HepG2 (cell line): ENCODE data around the gene EVI5. TPM values are rescaled to one million over a fixed set of nuclear protein-coding genes. Genes with fewer than 3 reads are reported as not detected.

Experiments
- GABPB1 ChIP-seq: IDR thresholded peaks from 2 replicates; pipeline ENCODE4 v1.6.1; 2016; ENCODE audit warnings: mild to moderate bottlenecking, missing genetic modification reagents, moderate library complexity, missing compliant biosample characterization
- NCOA2 ChIP-seq: sonication (generic); formaldehyde crosslinking; IDR thresholded peaks from 2 replicates; pipeline ENCODE4 v1.8.0; 2022; ENCODE audit warnings: inconsistent platforms
- POLR2AphosphoS2 ChIP-seq: IDR thresholded peaks from 2 replicates; pipeline ENCODE4 v1.6.1; 2011; ENCODE audit warnings: low read depth, low read length, improper control_type of control experiment
- SALL1 ChIP-seq: sonication (generic); formaldehyde crosslinking; IDR thresholded peaks from 2 replicates; pipeline ENCODE4 v1.8.0; 2022; ENCODE audit warnings: mild to moderate bottlenecking, missing genetic modification reagents
- SSRP1 ChIP-seq: IDR thresholded peaks from 2 replicates; pipeline ENCODE4 v1.6.1; 2016; ENCODE audit warnings: control low read depth
- STAG1 ChIP-seq: sonication (generic); formaldehyde crosslinking; IDR thresholded peaks from 2 replicates; pipeline ENCODE4 v1.4.0; 2020; ENCODE audit warnings: missing genetic modification reagents
- TBX2 ChIP-seq: sonication (generic); formaldehyde crosslinking; IDR thresholded peaks from 2 replicates; pipeline ENCODE4 v1.5.0; 2020; ENCODE audit warnings: missing genetic modification reagents, mild to moderate bottlenecking, borderline replicate concordance
- ZBTB20 ChIP-seq: sonication (generic); formaldehyde crosslinking; IDR thresholded peaks from 2 replicates; pipeline ENCODE4 v1.8.1; 2023; ENCODE audit warnings: missing genetic modification reagents, low read depth, mild to moderate bottlenecking, borderline replicate concordance
- ZNF501 ChIP-seq: sonication (generic); formaldehyde crosslinking; IDR thresholded peaks from 2 replicates; pipeline ENCODE4 v1.5.1; 2020; ENCODE audit warnings: mild to moderate bottlenecking, moderate library complexity, missing genetic modification reagents
- ZNF543 ChIP-seq: sonication (generic); formaldehyde crosslinking; IDR thresholded peaks from 2 replicates; pipeline ENCODE4 v1.4.0; 2020; ENCODE audit warnings: mild to moderate bottlenecking, missing genetic modification reagents
- ZNF562 ChIP-seq: sonication (generic); formaldehyde crosslinking; IDR thresholded peaks from 2 replicates; pipeline ENCODE4 v1.8.0; 2022; ENCODE audit warnings: missing genetic modification reagents, borderline replicate concordance
- ZNF75D ChIP-seq: sonication (generic); formaldehyde crosslinking; IDR thresholded peaks from 2 replicates; pipeline ENCODE4 v1.8.1; 2023; ENCODE audit warnings: missing genetic modification reagents, mild to moderate bottlenecking, borderline replicate concordance
- polyA plus RNA-seq, 8 experiments: library from polyadenylated mRNA; depleted of rRNA in 3 of 8; stranded (reverse) in 7 of 8; unstranded in 1 of 8; fragments of >200 nt; fragmentation: Illumina TruSeq in 4 of 8; extraction: Trizol in 4 of 8; gene quantifications; 2 replicates each; pipeline versions ENCODE4 v1.2.1 to v1.2.3, GENCODE V29; 2011 to 2016; ENCODE audit warnings: low read depth in 4 of 8, missing spikeins in 1 of 8, mixed read lengths in 1 of 8; ENCODE audit not compliant: insufficient read depth in 1 of 8
- total RNA-seq, 5 experiments: library from RNA; depleted of rRNA; stranded (reverse); fragments of >200 nt; fragmentation: Illumina TruSeq; extraction: Trizol; gene quantifications; 2 replicates each; pipeline ENCODE4 v1.2.3, GENCODE V29; 2016; ENCODE audit warnings: low read depth in 1 of 5
- TF ChIP-seq, protein P1 (sequence below): sonication (generic); formaldehyde crosslinking; IDR thresholded peaks from 2 replicates; pipeline ENCODE4 v1.9.0; 2022; ENCODE audit warnings: low read depth, missing genetic modification reagents
- TF ChIP-seq, protein P2 (sequence below): sonication (generic); formaldehyde crosslinking; IDR thresholded peaks from 2 replicates; pipeline ENCODE4 v1.4.0; 2020; ENCODE audit warnings: mild to moderate bottlenecking, missing genetic modification reagents
- TF ChIP-seq, protein P3 (sequence below): sonication (generic); formaldehyde crosslinking; IDR thresholded peaks from 2 replicates; pipeline ENCODE4 v1.4.0; 2020; ENCODE audit warnings: missing genetic modification reagents
- TF ChIP-seq, protein P4 (sequence below): sonication (generic); formaldehyde crosslinking; IDR thresholded peaks from 2 replicates; pipeline ENCODE4 v1.4.0; 2020; ENCODE audit warnings: mild to moderate bottlenecking, missing genetic modification reagents, borderline replicate concordance
- TF ChIP-seq, protein P5 (sequence below): sonication (generic); formaldehyde crosslinking; IDR thresholded peaks from 2 replicates; pipeline ENCODE4 v1.8.1; 2023; ENCODE audit warnings: mild to moderate bottlenecking, missing genetic modification reagents

Gene EVI5
- total and polyA plus RNA-seq, 2 of the 13 experiments (the other 11 are each of a cell fraction or from before 2014, with no cell fraction given) = 4.0 to 12.6 TPM

DNA sequence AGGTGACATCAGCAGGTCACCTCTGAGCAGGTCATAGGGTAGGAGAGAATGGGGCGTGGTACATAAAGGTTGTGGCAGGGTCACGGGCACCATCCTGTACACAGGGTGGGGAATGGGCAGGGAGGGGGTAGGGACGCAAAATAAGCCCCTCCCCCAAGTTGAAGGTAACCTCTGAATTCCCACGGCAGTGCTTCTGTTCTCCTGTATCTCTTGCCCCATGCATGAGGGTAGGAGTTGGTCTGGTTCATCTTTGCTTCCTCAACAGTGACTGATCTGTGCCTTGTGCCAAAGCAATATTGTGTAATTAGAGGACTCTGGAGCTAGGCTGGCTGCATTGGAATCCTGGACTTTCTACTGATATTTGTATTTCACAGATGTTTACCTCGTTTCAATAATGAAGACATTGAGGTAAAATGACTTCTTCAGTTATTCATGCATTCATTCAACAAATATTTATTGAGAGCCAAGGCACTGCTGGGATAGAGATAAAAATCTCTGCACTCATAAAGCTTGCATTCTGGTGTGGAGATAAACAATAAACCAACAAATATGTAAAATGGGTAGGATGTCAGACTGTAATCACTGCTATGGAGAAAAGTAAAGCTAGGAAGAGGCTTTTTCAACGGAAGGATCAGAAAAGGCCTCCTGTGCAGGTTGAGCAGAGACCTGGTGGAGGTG, 279.8 kb downstream of the EVI5 start (continued):
- TF ChIP-seq TBX2 = peak; percentile 63; the same call in 1 of the 2 replicates
- TF ChIP-seq GABPB1 (CRISPR knock-in tag) = no peak
- TF ChIP-seq SSRP1 (CRISPR knock-in tag) = no peak
- TF ChIP-seq ZBTB20 (CRISPR knock-in tag) = no peak
- no peak for TF ChIP-seq POLR2AphosphoS2
- TF ChIP-seq, protein P1, sequence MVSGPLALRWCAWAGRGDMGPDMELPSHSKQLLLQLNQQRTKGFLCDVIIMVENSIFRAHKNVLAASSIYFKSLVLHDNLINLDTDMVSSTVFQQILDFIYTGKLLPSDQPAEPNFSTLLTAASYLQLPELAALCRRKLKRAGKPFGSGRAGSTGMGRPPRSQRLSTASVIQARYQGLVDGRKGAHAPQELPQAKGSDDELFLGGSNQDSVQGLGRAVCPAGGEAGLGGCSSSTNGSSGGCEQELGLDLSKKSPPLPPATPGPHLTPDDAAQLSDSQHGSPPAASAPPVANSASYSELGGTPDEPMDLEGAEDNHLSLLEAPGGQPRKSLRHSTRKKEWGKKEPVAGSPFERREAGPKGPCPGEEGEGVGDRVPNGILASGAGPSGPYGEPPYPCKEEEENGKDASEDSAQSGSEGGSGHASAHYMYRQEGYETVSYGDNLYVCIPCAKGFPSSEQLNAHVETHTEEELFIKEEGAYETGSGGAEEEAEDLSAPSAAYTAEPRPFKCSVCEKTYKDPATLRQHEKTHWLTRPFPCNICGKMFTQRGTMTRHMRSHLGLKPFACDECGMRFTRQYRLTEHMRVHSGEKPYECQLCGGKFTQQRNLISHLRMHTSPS (CRISPR knock-in tag) = peak; percentile 66
- TF ChIP-seq, protein P2, sequence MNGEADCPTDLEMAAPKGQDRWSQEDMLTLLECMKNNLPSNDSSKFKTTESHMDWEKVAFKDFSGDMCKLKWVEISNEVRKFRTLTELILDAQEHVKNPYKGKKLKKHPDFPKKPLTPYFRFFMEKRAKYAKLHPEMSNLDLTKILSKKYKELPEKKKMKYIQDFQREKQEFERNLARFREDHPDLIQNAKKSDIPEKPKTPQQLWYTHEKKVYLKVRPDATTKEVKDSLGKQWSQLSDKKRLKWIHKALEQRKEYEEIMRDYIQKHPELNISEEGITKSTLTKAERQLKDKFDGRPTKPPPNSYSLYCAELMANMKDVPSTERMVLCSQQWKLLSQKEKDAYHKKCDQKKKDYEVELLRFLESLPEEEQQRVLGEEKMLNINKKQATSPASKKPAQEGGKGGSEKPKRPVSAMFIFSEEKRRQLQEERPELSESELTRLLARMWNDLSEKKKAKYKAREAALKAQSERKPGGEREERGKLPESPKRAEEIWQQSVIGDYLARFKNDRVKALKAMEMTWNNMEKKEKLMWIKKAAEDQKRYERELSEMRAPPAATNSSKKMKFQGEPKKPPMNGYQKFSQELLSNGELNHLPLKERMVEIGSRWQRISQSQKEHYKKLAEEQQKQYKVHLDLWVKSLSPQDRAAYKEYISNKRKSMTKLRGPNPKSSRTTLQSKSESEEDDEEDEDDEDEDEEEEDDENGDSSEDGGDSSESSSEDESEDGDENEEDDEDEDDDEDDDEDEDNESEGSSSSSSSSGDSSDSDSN (CRISPR knock-in tag) = peak; percentile 41; the same call in 1 of the 2 replicates
- no peak for TF ChIP-seq ZNF543 (CRISPR knock-in tag)
- TF ChIP-seq NCOA2 (CRISPR knock-in tag) = peak; percentile 88
- no peak for TF ChIP-seq STAG1 (CRISPR knock-in tag)
- TF ChIP-seq ZNF501 (CRISPR knock-in tag) = 0 out of 2 replicates have a peak, but pooled peaks have one; percentile 42
- TF ChIP-seq, protein P3, sequence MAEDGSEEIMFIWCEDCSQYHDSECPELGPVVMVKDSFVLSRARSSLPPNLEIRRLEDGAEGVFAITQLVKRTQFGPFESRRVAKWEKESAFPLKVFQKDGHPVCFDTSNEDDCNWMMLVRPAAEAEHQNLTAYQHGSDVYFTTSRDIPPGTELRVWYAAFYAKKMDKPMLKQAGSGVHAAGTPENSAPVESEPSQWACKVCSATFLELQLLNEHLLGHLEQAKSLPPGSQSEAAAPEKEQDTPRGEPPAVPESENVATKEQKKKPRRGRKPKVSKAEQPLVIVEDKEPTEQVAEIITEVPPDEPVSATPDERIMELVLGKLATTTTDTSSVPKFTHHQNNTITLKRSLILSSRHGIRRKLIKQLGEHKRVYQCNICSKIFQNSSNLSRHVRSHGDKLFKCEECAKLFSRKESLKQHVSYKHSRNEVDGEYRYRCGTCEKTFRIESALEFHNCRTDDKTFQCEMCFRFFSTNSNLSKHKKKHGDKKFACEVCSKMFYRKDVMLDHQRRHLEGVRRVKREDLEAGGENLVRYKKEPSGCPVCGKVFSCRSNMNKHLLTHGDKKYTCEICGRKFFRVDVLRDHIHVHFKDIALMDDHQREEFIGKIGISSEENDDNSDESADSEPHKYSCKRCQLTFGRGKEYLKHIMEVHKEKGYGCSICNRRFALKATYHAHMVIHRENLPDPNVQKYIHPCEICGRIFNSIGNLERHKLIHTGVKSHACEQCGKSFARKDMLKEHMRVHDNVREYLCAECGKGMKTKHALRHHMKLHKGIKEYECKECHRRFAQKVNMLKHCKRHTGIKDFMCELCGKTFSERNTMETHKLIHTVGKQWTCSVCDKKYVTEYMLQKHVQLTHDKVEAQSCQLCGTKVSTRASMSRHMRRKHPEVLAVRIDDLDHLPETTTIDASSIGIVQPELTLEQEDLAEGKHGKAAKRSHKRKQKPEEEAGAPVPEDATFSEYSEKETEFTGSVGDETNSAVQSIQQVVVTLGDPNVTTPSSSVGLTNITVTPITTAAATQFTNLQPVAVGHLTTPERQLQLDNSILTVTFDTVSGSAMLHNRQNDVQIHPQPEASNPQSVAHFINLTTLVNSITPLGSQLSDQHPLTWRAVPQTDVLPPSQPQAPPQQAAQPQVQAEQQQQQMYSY (CRISPR knock-in tag) = peak; percentile 83
- no peak for TF ChIP-seq ZNF75D (CRISPR knock-in tag)
- no peak for TF ChIP-seq ZNF562 (CRISPR knock-in tag)
- TF ChIP-seq, protein P4, sequence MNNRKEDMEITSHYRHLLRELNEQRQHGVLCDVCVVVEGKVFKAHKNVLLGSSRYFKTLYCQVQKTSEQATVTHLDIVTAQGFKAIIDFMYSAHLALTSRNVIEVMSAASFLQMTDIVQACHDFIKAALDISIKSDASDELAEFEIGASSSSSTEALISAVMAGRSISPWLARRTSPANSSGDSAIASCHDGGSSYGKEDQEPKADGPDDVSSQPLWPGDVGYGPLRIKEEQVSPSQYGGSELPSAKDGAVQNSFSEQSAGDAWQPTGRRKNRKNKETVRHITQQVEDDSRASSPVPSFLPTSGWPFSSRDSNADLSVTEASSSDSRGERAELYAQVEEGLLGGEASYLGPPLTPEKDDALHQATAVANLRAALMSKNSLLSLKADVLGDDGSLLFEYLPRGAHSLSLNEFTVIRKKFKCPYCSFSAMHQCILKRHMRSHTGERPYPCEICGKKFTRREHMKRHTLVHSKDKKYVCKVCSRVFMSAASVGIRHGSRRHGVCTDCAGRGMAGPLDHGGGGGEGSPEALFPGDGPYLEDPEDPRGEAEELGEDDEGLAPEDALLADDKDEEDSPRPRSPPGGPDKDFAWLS = no peak
- TF ChIP-seq, protein P5, sequence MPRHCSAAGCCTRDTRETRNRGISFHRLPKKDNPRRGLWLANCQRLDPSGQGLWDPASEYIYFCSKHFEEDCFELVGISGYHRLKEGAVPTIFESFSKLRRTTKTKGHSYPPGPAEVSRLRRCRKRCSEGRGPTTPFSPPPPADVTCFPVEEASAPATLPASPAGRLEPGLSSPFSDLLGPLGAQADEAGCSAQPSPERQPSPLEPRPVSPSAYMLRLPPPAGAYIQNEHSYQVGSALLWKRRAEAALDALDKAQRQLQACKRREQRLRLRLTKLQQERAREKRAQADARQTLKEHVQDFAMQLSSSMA (CRISPR knock-in tag) = no peak
- TF ChIP-seq SALL1 = peak; percentile 73
